ENCODE measurements around the gene PSMD3.
"Not testable (repeated sequence)": the region's sequence is repeated elsewhere in the genome, so short reads cannot be mapped to it uniquely, and the experiment has no call there.

The PSMD3 gene

GRCh38 chr17:39996800-39997199, 16.2 kb downstream of the PSMD3 start:
- ATAC-seq (ENCODE audit: low read depth) (no peak), DNase-seq (ENCODE audit: low spot score in 2 of 2) (no peak)
- peaks cover 6% of the 10 kb centered on the region for H3K4me1 Mint-ChIP-seq
- H3K9me3 Mint-ChIP-seq: no peaks in the 10 kb centered on the region
- peaks cover 43% of the 10 kb centered on the region for H3K36me3 Mint-ChIP-seq
- H3K4me3 Mint-ChIP-seq: no peak overlapping the region
- H3K27me3 Mint-ChIP-seq: no peaks in the 10 kb centered on the region
- H3K27ac Mint-ChIP-seq: no peak overlapping the region

- H3K4me3 Mint-ChIP-seq: no peak overlapping the region
Observed at GRCh38 chr17:39997543-39997942, 16.9 kb downstream of the PSMD3 start.

GRCh38 chr17:39999067-39999466, 18.5 kb downstream of the PSMD3 start:
- no peak for ATAC-seq (ENCODE audit: low read depth)
- H3K36me3 Mint-ChIP-seq: peaks cover 28% of the 10 kb centered on the region
- H3K27me3 Mint-ChIP-seq: no peaks in the 10 kb centered on the region
- DNase-seq (ENCODE audit: low spot score in 2 of 2): no peak
- peaks cover 4% of the 10 kb centered on the region for H3K4me1 Mint-ChIP-seq
- H3K9me3 Mint-ChIP-seq: no peaks in the 10 kb centered on the region
- no peak overlapping the region for H3K4me3 Mint-ChIP-seq
- peak overlapping the region; percentile 50 for H3K27ac Mint-ChIP-seq

More at GRCh38 chr17:39997543-39997942, 16.9 kb downstream of the PSMD3 start:
- peaks cover 41% of the 10 kb centered on the region for H3K36me3 Mint-ChIP-seq
- H3K4me1 Mint-ChIP-seq: peaks cover 6% of the 10 kb centered on the region
- H3K9me3 Mint-ChIP-seq: no peaks in the 10 kb centered on the region
- no peak for ATAC-seq (ENCODE audit: low read depth)
- DNase-seq (ENCODE audit: low spot score in 2 of 2): no peak
- no peak overlapping the region for H3K27ac Mint-ChIP-seq
- H3K27me3 Mint-ChIP-seq: no peaks in the 10 kb centered on the region

GRCh38 chr17:40000161-40000560, 19.6 kb downstream of the PSMD3 start:
- Mint-ChIP-seq H3K27ac (no peak overlapping the region), H3K36me3 (peaks cover 18% of the 10 kb centered on the region), H3K4me3 (no peak overlapping the region), H3K4me1 (no peaks in the 10 kb centered on the region), H3K27me3 (no peaks in the 10 kb centered on the region), H3K9me3 (no peaks in the 10 kb centered on the region)
- no peak for DNase-seq (ENCODE audit: low spot score in 2 of 2)
- ATAC-seq (ENCODE audit: low read depth): no peak

GRCh38 chr17:40001335-40001734, 20.7 kb downstream of the PSMD3 start:
- not testable (repeated sequence) for ATAC-seq (ENCODE audit: low read depth); H3K27me3 Mint-ChIP-seq; DNase-seq (ENCODE audit: low spot score in 2 of 2); H3K4me3 Mint-ChIP-seq; H3K9me3 Mint-ChIP-seq; H3K27ac Mint-ChIP-seq; H3K4me1 Mint-ChIP-seq
- peaks cover 11% of the 10 kb centered on the region for H3K36me3 Mint-ChIP-seq

GRCh38 chr17:40004072-40004471, 23.5 kb downstream of the PSMD3 start:
- no peak overlapping the region for H3K27ac Mint-ChIP-seq
- DNase-seq (ENCODE audit: low spot score in 2 of 2): no peak
- H3K9me3 Mint-ChIP-seq: no peaks in the 10 kb centered on the region
- H3K27me3 Mint-ChIP-seq: no peaks in the 10 kb centered on the region
- no peaks in the 10 kb centered on the region for H3K4me1 Mint-ChIP-seq
- no peak overlapping the region for H3K4me3 Mint-ChIP-seq
- no peak for ATAC-seq (ENCODE audit: low read depth)
- H3K36me3 Mint-ChIP-seq: no peaks in the 10 kb centered on the region

- no peaks in the 10 kb centered on the region for H3K27me3 Mint-ChIP-seq
- ATAC-seq (ENCODE audit: low read depth): no peak
- DNase-seq (ENCODE audit: low spot score in 2 of 2): no peak
- H3K27ac Mint-ChIP-seq: no peak overlapping the region
- no peaks in the 10 kb centered on the region for H3K4me1 Mint-ChIP-seq
- H3K36me3 Mint-ChIP-seq: no peaks in the 10 kb centered on the region
- no peaks in the 10 kb centered on the region for H3K9me3 Mint-ChIP-seq
- no peak overlapping the region for H3K4me3 Mint-ChIP-seq
Observed at GRCh38 chr17:40004712-40005111, 24.1 kb downstream of the PSMD3 start.

GRCh38 chr17:40005520-40005919, 24.9 kb downstream of the PSMD3 start:
- ATAC-seq (ENCODE audit: low read depth) (no peak), DNase-seq (ENCODE audit: low spot score in 2 of 2) (no peak)
- H3K27ac Mint-ChIP-seq: no peak overlapping the region
- H3K36me3 Mint-ChIP-seq: no peaks in the 10 kb centered on the region
- H3K27me3 Mint-ChIP-seq: no peaks in the 10 kb centered on the region
- no peaks in the 10 kb centered on the region for H3K4me1 Mint-ChIP-seq
- no peak overlapping the region for H3K4me3 Mint-ChIP-seq
- H3K9me3 Mint-ChIP-seq: no peaks in the 10 kb centered on the region

- H3K27me3 Mint-ChIP-seq; H3K27ac Mint-ChIP-seq; H3K4me3 Mint-ChIP-seq; DNase-seq (ENCODE audit: low spot score in 2 of 2); H3K9me3 Mint-ChIP-seq; H3K4me1 Mint-ChIP-seq; H3K36me3 Mint-ChIP-seq; ATAC-seq (ENCODE audit: low read depth): not testable (repeated sequence)
Observed at GRCh38 chr17:40010946-40011500, 30.4 kb downstream of the PSMD3 start.

GRCh38 chr17:40012017-40012647, 31.5 kb downstream of the PSMD3 start:
- H3K4me1 Mint-ChIP-seq; H3K9me3 Mint-ChIP-seq; H3K36me3 Mint-ChIP-seq; H3K4me3 Mint-ChIP-seq; H3K27me3 Mint-ChIP-seq; H3K27ac Mint-ChIP-seq; ATAC-seq (ENCODE audit: low read depth); DNase-seq (ENCODE audit: low spot score in 2 of 2): not testable (repeated sequence)

- Mint-ChIP-seq H3K27ac (no peak overlapping the region), H3K4me1 (no peaks in the 10 kb centered on the region), H3K36me3 (peaks cover 2% of the 10 kb centered on the region), H3K27me3 (peaks cover 2% of the 10 kb centered on the region), H3K9me3 (no peaks in the 10 kb centered on the region), H3K4me3 (no peak overlapping the region)
- no peak for ATAC-seq (ENCODE audit: low read depth)
- DNase-seq (ENCODE audit: low spot score in 2 of 2): no peak
Observed at GRCh38 chr17:40014375-40014980, 33.9 kb downstream of the PSMD3 start.

- Mint-ChIP-seq H3K9me3 (no peaks in the 10 kb centered on the region), H3K36me3 (peaks cover 9% of the 10 kb centered on the region), H3K4me1 (peaks cover 2% of the 10 kb centered on the region), H3K4me3 (no peak within 1 kb of the TSS), H3K27ac (no peak within 1 kb of the TSS), H3K27me3 (peaks cover 2% of the 10 kb centered on the region)
- DNase-seq (ENCODE audit: low spot score in 2 of 2): no peak
- ATAC-seq (ENCODE audit: low read depth): no peak
Observed at GRCh38 chr17:40015005-40015997, 34.7 kb downstream of the PSMD3 start, which contains the start of gene CSF3. Gene CSF3 (plus strand): TSS chr17:40015440. CDS start chr17:40015475, 35 bp downstream.

- H3K9me3 Mint-ChIP-seq: no peaks in the 10 kb centered on the region
- peaks cover 2% of the 10 kb centered on the region for H3K27me3 Mint-ChIP-seq
- H3K4me1 Mint-ChIP-seq: peaks cover 2% of the 10 kb centered on the region
- no peak overlapping the region for H3K4me3 Mint-ChIP-seq
- DNase-seq (ENCODE audit: low spot score in 2 of 2): no peak
- no peak overlapping the region for H3K27ac Mint-ChIP-seq
- ATAC-seq (ENCODE audit: low read depth): no peak
- H3K36me3 Mint-ChIP-seq: peaks cover 11% of the 10 kb centered on the region
Observed at GRCh38 chr17:40015998-40016985, 35.7 kb downstream of the PSMD3 start.

All from memory B cell (primary cell).